GM23338 (cell line): Measurements from ENCODE around the gene ZNF223. TPM values are rescaled to one million over a fixed set of nuclear protein-coding genes. Genes with fewer than 3 reads are reported as not detected.

ENCODE experiments used
- ATAC-seq: fragments of 200-7000 bp; cut with Tn5 transposase; 3 replicates; pipeline ENCODE4 v1.9.1; 2020
- DNase-seq: peaks from one replicate; pipeline ENCODE4 v3.0.0-alpha.2; 2015; ENCODE audit warnings: low spot score
- H2AFZ ChIP-seq: fragments of 200-600 bp; sonication (generic); 2 replicates; pipeline ENCODE4 v1.8.0; 2016; ENCODE audit warnings: antibody characterized with exemption, mild to moderate bottlenecking, moderate library complexity
- H3F3A ChIP-seq: fragments of 200-600 bp; sonication (generic); replicated peaks from 2 replicates; pipeline ENCODE4 v1.8.0; 2017; ENCODE audit warnings: antibody characterized with exemption, mixed run types, low read depth
- H3K27ac ChIP-seq: fragments of 200-600 bp; sonication (generic); 2 replicates; pipeline ENCODE4 v1.6.1; 2016; ENCODE audit warnings: low read depth
- H3K27me3 ChIP-seq: fragments of 200-600 bp; sonication (generic); 2 replicates; pipeline ENCODE4 v1.8.0; 2016; ENCODE audit warnings: mild to moderate bottlenecking, mixed run types, moderate library complexity; ENCODE audit not compliant: insufficient read depth
- H3K36me3 ChIP-seq: fragments of 200-600 bp; sonication (generic); 2 replicates; pipeline ENCODE4 v1.8.0; 2016; ENCODE audit warnings: mild to moderate bottlenecking; ENCODE audit not compliant: insufficient read depth
- H3K4me1 ChIP-seq: fragments of 200-600 bp; sonication (generic); 2 replicates; pipeline ENCODE4 v1.8.0; 2016; ENCODE audit warnings: mild to moderate bottlenecking, moderate library complexity; ENCODE audit not compliant: insufficient read depth
- H3K4me2 ChIP-seq: fragments of 200-600 bp; sonication (generic); 2 replicates; pipeline ENCODE4 v1.7.1; 2017; ENCODE audit warnings: mixed run types
- H3K4me3 ChIP-seq: fragments of 200-600 bp; sonication (generic); 2 replicates; pipeline ENCODE4 v1.6.1; 2016; ENCODE audit warnings: mixed run types
- H3K79me2 ChIP-seq: fragments of 200-600 bp; sonication (generic); replicated peaks from 2 replicates; pipeline ENCODE4 v1.8.0; 2017; ENCODE audit warnings: mild to moderate bottlenecking; ENCODE audit not compliant: insufficient read depth
- H3K9me2 ChIP-seq: fragments of 200-600 bp; sonication (generic); 2 replicates; pipeline ENCODE4 v1.8.0; 2017; ENCODE audit not compliant: insufficient read depth
- H4K20me1 ChIP-seq: fragments of 200-600 bp; sonication (generic); replicated peaks from 2 replicates; pipeline ENCODE4 v1.8.0; 2017; ENCODE audit warnings: mild to moderate bottlenecking; ENCODE audit not compliant: insufficient read depth
- H3K27ac Mint-ChIP-seq: 2 replicates; pipeline ENCODE4 v1.8.0; 2020; ENCODE audit warnings: inconsistent platforms, mild to moderate bottlenecking, moderate library complexity, mixed read lengths
- H3K27me3 Mint-ChIP-seq: 3 replicates; pipeline ENCODE4 v1.8.0; 2022; ENCODE audit warnings: low read depth, mild to moderate bottlenecking, moderate library complexity, mixed read lengths, inconsistent platforms; ENCODE audit not compliant: insufficient read depth, poor library complexity
- H3K36me3 Mint-ChIP-seq: 3 replicates; pipeline ENCODE4 v1.8.0; 2021; ENCODE audit warnings: low read depth, mild to moderate bottlenecking, inconsistent platforms, moderate library complexity, mixed read lengths
- H3K4me1 Mint-ChIP-seq: 3 replicates; pipeline ENCODE4 v1.8.0; 2020; ENCODE audit warnings: mild to moderate bottlenecking, inconsistent platforms, mixed read lengths
- H3K4me3 Mint-ChIP-seq: 3 replicates; pipeline ENCODE4 v1.8.0; 2021; ENCODE audit warnings: moderate library complexity, mild to moderate bottlenecking, inconsistent platforms, mixed read lengths
- H3K9me3 Mint-ChIP-seq: 3 replicates; pipeline ENCODE4 v1.8.0; 2020; ENCODE audit warnings: moderate library complexity, mild to moderate bottlenecking, inconsistent platforms, mixed read lengths
- CREB1 ChIP-seq: fragments of 250-450 bp; sonication (Bioruptor Pico); IDR thresholded peaks from 2 replicates; pipeline ENCODE4 v1.5.0; 2020; ENCODE audit warnings: low read depth, mild to moderate bottlenecking, moderate library complexity
- CTCF ChIP-seq, 2 experiments: fragments of 200-600 bp in 1 of 2; sonication (generic) in 1 of 2; conservative IDR thresholded peaks; 2 replicates each; pipeline versions ENCODE4 v1.5.1 to v1.6.1; 2016 to 2017; ENCODE audit warnings: antibody characterized with exemption in 2 of 2, low read depth in 2 of 2, mild to moderate bottlenecking in 2 of 2, moderate library complexity in 1 of 2
- ETS1 ChIP-seq: IDR thresholded peaks from 2 replicates; pipeline ENCODE4 v1.6.1; 2016; ENCODE audit warnings: antibody characterized with exemption
- EZH2 ChIP-seq: fragments of 200-600 bp; sonication (generic); IDR thresholded peaks from one replicate; pipeline ENCODE4 v1.8.0; 2017; ENCODE audit warnings: antibody characterized with exemption, mild to moderate bottlenecking, low read depth; ENCODE audit not compliant: unreplicated experiment
- EZH2phosphoT487 ChIP-seq: fragments of 200-600 bp; sonication (generic); IDR thresholded peaks from one replicate; pipeline ENCODE4 v1.8.1; 2018; ENCODE audit warnings: antibody characterized with exemption; ENCODE audit not compliant: unreplicated experiment
- JUNB ChIP-seq: IDR thresholded peaks from one replicate; pipeline ENCODE4 v1.6.1; 2016; ENCODE audit warnings: antibody characterized with exemption; ENCODE audit not compliant: unreplicated experiment
- NANOG ChIP-seq: IDR thresholded peaks from 2 replicates; pipeline ENCODE4 v1.6.1; 2016; ENCODE audit warnings: antibody characterized with exemption, borderline replicate concordance
- POLR2AphosphoS5 ChIP-seq: IDR thresholded peaks from 2 replicates; pipeline ENCODE4 v1.6.1; 2016; ENCODE audit warnings: antibody characterized with exemption, low read depth
- REST ChIP-seq: IDR thresholded peaks from one replicate; pipeline ENCODE4 v1.6.1; 2018; ENCODE audit warnings: antibody characterized with exemption; ENCODE audit not compliant: unreplicated experiment
- STAT1 ChIP-seq: IDR thresholded peaks from one replicate; pipeline ENCODE4 v1.6.1; 2016; ENCODE audit warnings: antibody characterized with exemption; ENCODE audit not compliant: unreplicated experiment
- ZNF114 ChIP-seq: fragments of 250-450 bp; sonication (Bioruptor Pico); IDR thresholded peaks from 2 replicates; pipeline ENCODE4 v1.5.0; 2020; ENCODE audit warnings: mild to moderate bottlenecking, moderate library complexity
- ZNF331 ChIP-seq: fragments of 250-450 bp; sonication (Bioruptor Pico); IDR thresholded peaks from 2 replicates; pipeline ENCODE4 v1.5.0; 2020; ENCODE audit warnings: low read depth, mild to moderate bottlenecking, moderate library complexity
- ZNF462 ChIP-seq: fragments of 250-450 bp; sonication (Bioruptor Pico); IDR thresholded peaks from 2 replicates; pipeline ENCODE4 v1.5.0; 2020; ENCODE audit warnings: mild to moderate bottlenecking, moderate library complexity
- polyA plus RNA-seq: library from polyadenylated mRNA; unstranded; fragments of >200 nt; fragmentation: Nextera tagmentation; extraction: Ambion mirVana; gene quantifications from 2 replicates; pipeline ENCODE4 v1.2.1, GENCODE V29; 2016
- total RNA-seq: library from RNA; depleted of rRNA; stranded (reverse); fragments of >200 nt; shearing (Covaris generic); gene quantifications from 2 replicates; pipeline ENCODE4 v1.2.3, GENCODE V29; 2014

The ZNF223 gene
- total and polyA plus RNA-seq, 2 experiments from 2014 or later, result 3.3 to 5.8 TPM

- ATAC-seq (peak; percentile 96), DNase-seq (peak; percentile 99)
- peak within 1 kb of the TSS; percentile 67 for H3K4me3 ChIP-seq
- H3K4me1 ChIP-seq, result no peaks in the 10 kb centered on the region
- H3K79me2 ChIP-seq, result peaks cover 31% of the 10 kb centered on the region
- H3K27ac ChIP-seq, result peak within 1 kb of the TSS; percentile 67
- Mint-ChIP-seq H3K4me1 (no peaks in the 10 kb centered on the region), H3K4me3 (peak within 1 kb of the TSS; percentile 97), H3K9me3 (peaks cover 36% of the 10 kb centered on the region), H3K27me3 (peaks cover 3% of the 10 kb centered on the region), H3K36me3 (peaks cover 48% of the 10 kb centered on the region), H3K27ac (peak within 1 kb of the TSS; percentile 96)
- no peak for TF ChIP-seq EZH2
- no peak for TF ChIP-seq JUNB
- peak; percentile 100 for TF ChIP-seq ETS1
- TF ChIP-seq REST, result no peak
- TF ChIP-seq POLR2AphosphoS5, result peak; percentile 71; the same call in 1 of the 2 replicates
- TF ChIP-seq EZH2phosphoT487, result no peak
- TF ChIP-seq STAT1, result no peak
- TF ChIP-seq NANOG, result 0 out of 2 replicates have a peak, but pooled peaks have one; percentile 9
- peak; percentile 71 for TF ChIP-seq CREB1
- no peak for TF ChIP-seq ZNF114
- no peak for TF ChIP-seq ZNF331
- TF ChIP-seq CTCF (conservative IDR thresholded peaks at IDR 0.05; ENCODE audit: low read depth in 2 of 2), result no peak
- no peak for TF ChIP-seq ZNF462 (CRISPR knock-in tag)
- no peaks in the 10 kb centered on the region for H3K27me3 ChIP-seq
- H4K20me1 ChIP-seq, result no peaks in the 10 kb centered on the region
- H3K9me2 ChIP-seq, result no peaks in the 10 kb centered on the region
- peak within 1 kb of the TSS; percentile 82 for H3K4me2 ChIP-seq
- peaks cover 4% of the 10 kb centered on the region; the same call in 1 of the 2 replicates for H3K36me3 ChIP-seq
- H3F3A ChIP-seq, result no peaks in the 10 kb centered on the region
- peak within 1 kb of the TSS; percentile 82 for H2AFZ ChIP-seq
These were observed 61.4 kb downstream of the ZNF223 start, which contains the start of gene ZNF225 for GRCh38 chr19:44113138-44113783. Gene ZNF225 (plus strand): TSS chr19:44113399. CDS start chr19:44115828, 2,429 bp downstream.
